Measurements from ENCODE around the gene OVOL3.

- TF ChIP-seq CTCF (IDR thresholded peaks at IDR 0.05) (no peak), POLR2A (IDR thresholded peaks at IDR 0.05) (no peak), EP300 (IDR thresholded peaks at IDR 0.05) (no peak)
These were observed 1.7 kb downstream of the OVOL3 start for GRCh38 chr19:36112678-36113077.
